Activated gamma-delta T cell (primary cell): ENCODE data around the gene NDUFAF2.

Experiments
- DNase-seq: peaks from one replicate; lab custom pipeline; 2025; lab: John Stamatoyannopoulos, UW

The NDUFAF2 gene

DNA sequence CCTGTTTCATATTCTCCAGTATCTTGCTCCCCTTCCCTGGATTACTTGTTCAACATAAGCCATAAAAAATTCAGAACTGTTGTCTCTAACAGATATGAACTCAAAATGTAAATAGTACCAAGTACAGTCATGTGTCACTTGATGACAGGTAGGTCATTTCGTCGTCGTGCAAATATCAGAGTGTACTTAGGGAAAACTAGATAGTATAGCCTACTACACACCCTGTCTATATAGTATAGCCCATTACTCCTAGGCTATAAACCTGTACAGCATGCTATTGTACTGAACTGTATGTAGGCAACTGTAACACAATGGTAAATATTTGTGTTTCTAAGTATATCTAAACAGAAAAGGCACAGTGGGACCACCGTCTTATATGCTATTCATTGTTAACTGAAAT is 178.1 kb downstream of the NDUFAF2 start:
- no peak for DNase-seq

DNA sequence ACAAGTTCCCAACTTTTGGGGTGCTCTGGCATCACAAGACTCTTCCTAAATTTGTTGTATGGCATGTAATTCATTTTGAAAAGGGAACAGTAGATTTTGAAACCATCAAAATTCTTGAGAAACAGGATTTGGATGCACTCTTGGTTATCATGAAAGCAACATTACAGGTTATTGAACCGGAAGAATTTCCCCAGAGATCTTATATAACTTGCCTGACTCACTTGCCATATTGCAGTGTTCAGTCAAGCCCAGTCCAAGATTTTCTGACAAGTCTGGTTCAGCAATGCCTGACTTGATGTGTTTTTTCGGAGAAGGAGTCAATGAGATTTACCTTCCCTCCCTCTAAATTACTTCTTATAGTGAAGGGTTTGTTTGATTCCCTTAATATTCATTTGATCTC is 185.3 kb downstream of the NDUFAF2 start:
- DNase-seq = no peak

DNA sequence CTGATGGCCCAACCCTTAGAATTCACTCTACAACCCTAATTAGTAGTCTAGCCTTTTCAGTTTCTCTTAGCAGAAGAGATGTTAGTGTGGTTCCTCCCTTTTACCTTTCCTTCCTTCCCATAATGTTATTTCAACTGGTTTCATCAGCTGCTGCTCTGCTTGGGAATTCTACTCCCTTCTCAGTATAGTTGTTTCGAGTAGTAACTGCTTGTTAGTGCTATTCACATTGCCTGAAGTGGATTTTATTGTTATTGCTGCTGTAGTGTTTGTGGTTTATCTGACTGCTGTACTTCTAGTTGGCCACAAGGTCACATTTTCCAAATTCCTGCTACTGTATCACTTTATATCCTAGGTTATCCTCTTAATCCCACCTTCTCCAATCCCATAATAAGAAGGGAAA is 187.6 kb downstream of the NDUFAF2 start:
- no peak for DNase-seq

DNA sequence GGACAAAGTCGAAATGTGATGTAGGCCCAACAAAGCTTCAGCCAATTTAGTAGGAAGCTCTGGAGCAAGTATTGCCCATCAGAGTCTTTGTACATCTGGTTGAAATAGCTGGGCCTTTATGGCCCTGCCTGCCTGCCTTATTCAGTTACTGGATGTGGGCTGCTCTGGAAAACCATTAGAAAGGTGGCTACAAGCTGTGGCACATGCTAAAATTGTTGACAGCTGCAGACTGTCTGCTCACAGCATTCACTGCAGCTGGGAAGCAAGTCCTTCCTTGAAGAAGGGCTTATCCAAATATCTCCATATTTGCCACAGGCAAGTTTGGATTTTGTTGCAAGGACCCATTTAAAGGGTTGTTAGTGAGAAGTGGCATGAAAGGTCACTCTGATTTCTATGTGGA is 192.8 kb downstream of the NDUFAF2 start:
- no peak for DNase-seq

DNA sequence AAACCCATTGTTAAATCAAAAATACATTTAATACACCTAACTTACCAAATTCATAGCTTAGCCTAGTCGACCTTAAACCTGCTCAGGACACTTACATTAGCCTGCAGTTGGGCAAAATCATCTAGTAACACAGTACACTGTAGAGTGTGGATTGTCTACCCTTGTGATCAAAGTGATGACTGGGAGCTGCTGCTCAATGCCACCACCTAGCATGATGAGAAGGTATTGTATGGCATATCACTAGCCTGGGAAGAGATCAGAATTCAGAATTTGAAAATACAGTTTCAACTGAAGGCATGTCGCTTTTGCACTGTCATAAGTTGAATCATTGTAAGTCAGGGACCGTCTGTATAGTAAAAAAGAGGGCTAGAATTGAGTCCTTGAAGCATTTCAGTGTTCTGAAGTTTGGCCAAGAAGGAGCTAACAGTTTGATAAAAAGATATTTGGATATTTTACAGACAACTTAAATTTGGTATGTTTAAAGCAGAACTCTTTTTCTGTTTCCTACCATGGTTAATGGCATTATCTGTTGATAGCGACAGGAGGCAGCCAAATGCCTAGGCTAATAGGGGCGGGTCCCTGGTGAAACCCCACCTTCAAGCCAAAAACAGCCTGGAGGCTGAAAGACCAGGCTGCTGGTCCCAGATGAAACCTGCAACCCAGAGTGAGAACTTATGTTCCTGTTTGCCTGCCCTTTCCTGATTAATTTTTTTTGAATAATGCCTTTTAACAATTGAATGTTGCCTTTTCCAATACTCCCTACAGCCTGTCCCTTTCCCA is 194.3 kb downstream of the NDUFAF2 start:
- no peak for DNase-seq

DNA sequence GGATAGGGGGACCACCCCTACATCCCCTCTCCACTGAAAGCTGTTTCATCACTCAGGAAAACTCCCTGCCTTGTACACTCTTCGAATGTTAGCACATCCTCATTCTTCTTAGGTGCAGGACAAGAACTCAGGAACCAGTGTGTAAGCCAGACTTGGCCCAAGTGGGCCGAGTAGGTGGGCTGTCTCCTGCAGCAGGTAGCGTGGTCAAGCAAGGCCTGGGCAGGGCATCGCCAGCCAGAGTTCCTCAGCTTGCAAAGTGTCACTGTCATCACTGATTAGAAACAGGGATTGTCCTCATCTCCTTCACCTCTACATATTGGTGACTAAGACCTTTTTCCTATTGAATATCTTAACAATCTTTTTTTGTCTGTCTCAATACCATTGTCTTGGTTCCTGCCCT is 194.9 kb downstream of the NDUFAF2 start:
- DNase-seq = no peak

DNA sequence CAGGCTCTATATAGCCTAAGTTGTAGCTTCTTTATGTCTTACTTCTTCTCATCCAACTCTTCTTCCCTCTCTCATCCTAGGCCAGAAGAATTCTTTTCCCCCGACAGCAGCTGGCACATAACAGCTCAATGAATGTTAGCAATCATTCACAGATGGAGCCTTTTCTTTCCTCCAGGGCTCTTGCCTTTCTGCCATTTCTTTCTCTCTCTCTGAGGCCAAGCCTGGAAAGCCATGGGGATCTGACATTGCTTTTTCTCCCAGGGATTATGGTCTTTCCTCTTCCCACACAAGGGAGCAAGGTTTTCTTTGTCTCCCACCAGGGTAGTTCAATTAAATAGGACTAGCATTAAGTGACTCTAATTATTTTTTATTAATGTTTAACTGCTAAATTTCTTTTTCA is 196.8 kb downstream of the NDUFAF2 start:
- no peak for DNase-seq

DNA sequence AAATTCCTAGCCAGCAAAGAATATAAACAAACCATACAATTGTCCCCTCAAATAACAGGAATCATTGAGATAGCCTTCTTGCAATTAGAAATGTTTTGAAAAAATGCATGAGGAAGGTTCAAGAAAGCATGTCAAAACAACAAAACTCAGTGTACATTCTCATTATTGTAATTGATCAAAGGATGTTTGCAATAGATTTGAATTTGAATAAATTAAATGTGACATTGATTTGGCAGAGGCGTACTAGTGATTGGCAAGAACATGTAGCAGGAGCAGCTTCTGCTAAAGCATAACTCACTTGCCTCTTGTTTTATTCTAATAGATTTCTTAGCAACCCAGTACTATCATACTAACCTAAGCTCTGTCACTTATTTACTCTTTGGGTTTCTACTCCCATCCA is 197.4 kb downstream of the NDUFAF2 start:
- no peak for DNase-seq

DNA sequence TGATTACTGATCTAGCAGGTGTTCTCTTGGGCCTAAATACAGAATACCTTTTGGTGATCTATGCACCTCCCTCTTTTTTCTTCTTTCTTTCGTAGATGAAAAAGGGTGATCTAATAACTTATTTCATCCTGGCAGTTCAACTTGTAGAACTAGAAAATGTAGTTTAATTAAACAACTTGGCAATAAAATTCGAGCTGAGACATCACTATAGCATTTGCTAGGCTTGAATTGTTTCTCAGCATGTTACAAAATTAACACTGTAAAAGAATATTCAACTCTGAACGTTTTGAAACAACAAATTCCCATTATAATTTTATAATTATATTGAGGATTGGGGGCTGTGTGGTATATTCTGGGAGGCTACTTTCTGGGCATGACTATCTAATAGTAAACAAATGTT is 197.8 kb downstream of the NDUFAF2 start:
- DNase-seq = no peak

DNA sequence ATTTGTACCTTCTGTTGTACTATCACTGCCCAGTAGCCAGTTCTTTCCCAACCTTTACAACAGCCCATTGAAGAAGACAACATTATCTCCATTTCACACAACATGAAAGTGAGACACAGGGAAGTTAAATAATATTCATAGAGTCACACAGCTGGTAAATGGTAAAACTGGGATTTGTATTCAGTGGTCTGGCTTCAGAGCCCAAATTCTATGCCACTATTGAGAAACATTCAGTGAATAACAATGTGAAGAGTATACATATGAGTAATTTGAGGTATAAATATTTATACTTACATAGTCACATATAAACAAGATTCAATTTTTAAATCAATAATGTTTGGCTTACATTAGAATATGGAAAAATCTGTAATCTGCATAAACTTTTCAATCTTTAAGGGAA is 203.5 kb downstream of the NDUFAF2 start:
- DNase-seq = no peak

DNA sequence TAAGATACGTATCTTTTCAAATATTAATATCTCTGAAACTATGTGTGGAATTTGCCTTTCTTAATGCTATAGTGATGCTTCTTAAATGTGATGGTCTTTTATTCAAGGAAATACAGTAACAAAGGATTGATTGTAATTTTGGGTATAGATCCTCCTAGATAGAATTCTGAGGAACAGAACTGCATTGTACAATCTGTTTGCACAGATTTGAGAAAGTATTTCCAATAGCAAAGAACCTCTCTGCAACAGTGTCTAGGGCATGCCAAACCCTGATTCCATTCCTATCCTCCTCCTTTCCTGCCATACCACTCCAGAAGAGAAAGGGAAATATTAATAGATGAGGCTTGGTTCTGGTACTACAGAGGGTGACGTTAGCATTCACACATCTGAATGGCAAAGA is 206.9 kb downstream of the NDUFAF2 start:
- DNase-seq = no peak

DNA sequence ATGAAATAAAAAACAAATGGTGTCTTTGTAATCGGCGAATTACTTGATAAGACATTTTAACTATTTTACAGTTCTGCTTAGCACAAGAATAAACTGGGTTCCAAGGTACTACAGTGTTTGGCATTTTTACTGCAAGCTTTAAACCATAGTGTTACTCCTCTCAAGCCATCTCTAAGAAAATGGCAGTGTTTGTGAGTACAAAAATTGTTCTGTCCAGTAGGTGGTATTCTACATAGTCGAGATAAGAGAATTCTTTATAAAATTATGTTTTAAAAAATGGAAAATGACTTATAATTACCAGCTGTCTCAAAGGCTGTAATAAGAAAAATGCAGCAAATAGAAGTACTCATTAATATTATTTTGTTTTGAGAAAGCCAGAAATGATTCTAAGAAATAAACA is 214.1 kb downstream of the NDUFAF2 start:
- DNase-seq = no peak

DNA sequence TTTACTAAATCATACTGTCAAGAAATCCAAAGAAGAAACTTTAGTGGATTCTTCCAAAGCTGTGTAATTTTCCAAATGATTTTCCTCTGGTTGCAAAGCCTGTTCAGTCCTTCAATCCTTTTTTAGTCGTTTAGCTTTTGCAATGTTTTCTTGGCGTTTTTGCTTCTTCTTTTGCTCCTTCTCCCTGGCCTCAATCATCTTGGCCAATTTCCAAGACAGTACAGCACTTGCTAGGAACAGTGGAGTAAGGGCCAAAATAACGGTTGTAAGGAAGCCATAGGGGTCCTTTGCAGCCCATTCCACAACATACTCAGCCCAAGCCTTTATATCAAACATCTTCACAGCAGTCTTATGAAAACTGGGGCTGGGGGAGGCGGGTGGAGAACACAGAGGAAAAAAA is 214.8 kb downstream of the NDUFAF2 start:
- DNase-seq = no peak

DNA sequence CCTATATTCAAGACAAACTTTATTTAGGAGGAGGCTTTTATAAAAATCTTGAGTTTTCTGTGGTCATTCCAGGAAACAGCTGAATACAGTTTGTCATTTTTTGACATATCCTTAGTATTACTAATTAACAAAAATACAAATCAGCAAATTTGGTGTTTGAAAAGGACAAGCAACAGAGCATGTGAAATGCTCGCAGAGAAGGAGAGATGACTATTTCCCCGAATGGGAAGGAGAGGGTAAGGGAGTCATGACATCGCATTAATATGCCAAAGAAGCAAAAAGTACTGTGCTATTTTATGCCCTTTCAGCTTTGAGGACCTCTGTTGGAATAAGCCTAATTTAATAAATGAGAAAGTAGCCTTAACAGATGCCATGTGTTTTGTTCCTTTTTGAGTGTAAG is 215.5 kb downstream of the NDUFAF2 start:
- DNase-seq = no peak

DNA sequence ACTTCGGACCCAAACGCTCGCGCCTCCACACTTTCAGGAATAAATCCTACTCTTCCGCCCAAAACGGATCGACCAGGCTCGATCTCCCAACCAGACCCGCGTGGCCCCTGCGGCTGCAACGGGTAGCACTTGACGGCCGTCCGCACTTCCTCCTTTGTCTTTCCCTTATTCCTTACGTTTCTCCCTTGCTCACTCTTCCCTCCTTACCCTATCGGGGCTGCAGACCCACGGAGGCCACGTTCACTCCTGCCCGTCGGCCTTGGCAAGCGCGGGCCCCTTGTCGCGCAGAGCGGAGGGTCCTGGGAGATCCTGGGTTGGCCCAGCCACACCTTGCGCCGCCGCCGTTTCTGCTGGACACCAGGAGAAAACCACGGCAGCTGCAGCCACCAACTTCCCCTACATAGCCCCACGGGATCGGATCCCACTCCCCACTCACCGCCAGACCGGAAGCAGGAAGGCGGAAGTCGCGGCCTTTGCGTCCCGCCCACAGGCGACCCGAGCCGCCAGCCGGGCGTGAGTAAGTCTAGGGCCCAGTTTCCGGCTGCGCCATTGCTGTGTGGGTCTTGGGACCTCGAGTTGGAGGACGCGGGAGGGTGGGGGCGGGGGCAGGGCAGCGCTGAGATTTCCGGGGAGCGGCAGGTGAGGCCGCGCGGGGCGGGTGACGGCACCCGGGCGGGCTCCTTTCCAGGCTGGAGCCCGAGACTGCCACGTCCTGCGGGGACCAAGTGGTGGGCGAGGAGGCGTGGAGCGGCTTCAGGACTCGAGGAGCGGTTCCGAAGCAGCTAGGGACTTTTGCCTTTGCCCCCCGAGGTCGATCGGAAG is 217.2 kb downstream of the NDUFAF2 start, which contains the start of gene SMIM15:
Gene SMIM15 (minus strand): TSS at position 459 of the 822 bp plus-strand sequence. CDS start 2,297 bp downstream, outside the sequence.
- peak; percentile 55 for DNase-seq

DNA sequence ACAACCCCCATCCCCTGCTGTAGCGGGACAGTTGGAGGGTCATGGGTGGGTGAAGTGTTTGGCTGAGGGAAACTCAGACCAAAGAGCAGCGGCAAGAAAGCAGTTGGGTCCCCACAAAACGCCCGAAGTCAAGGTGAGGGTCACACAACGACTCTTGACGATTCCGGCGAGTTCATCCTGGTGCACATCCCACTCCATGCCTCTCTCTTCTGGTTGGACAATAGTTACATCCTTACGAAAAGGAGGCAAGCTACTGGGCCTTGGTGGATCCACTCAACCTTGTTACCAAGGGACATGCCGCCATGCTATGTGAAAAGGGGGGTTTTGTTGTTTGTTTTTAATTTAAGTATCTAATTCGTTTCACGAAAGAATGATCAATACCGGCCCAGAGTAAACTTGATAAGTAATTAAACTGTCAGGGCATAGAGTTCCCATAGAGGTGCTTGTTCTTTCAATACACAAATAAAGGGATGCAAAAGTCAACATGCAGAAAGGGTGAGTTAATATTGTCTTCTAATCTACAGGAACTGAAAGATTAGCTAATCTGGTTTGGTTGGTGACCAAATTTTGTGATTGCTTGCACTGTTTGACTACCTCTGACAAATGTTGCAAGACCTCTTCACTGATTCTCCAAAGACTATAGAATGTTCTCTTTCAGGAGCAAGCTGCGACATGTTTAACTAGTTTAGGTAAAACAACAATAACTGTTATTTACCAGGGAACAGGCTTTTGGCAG is 218.0 kb downstream of the NDUFAF2 start:
- no peak for DNase-seq

DNA sequence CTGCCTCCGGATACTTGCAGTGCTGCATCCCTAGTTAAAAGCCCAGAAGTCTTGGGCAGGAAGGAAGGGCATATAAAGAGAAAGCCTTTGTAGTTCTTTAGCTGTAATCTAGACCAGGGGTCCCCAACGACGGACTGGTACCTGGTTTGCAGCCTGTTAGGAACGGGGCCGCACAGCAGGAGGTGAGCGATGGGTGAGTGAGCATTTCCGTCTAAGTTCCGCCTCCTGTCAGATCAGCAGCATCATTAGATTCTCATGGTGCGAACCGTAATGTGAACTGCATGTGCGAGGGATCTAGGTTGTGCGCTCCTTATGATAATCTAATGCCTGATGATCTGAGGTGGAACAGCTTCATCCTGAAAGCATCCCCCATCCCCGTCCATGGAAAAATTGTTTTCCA is 218.9 kb downstream of the NDUFAF2 start:
- no peak for DNase-seq

DNA sequence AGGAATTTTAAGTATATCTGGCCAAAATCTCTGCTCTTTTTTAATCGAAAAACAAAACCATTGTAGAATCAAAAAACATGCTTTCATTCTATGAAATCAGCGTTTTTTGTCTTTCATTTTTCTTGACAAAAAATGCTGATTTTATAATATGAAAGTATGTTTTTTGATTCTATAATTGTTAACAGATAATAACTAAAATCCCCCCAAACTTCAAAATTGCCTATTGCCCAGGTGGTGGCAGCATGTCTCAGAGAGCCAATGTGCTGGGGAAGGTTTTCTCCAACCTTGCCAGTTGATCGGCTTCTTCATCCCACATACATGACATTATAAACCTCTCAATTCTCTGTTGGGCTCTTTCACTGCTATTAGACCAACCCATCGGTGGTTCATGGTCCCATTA is 222.4 kb downstream of the NDUFAF2 start:
- no peak for DNase-seq

DNA sequence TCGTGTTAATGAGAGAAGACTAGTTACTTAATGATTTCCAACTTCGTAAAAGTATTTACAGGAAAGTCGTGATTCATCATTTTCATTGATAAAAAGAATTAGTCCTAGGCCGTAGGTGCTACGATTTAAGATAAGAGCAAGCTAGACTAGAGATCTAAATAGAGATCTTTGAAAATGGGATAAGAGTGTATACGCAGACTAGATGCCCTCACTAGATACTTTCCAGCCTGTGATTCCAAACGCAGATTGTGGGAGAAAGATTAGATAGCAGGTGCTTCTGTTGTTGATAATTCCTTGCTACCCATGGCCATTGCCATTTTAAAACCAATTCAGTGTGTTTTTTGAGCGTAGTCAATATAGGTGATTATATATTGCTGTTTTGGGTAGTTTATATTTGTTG is 223.9 kb downstream of the NDUFAF2 start:
- no peak for DNase-seq

DNA sequence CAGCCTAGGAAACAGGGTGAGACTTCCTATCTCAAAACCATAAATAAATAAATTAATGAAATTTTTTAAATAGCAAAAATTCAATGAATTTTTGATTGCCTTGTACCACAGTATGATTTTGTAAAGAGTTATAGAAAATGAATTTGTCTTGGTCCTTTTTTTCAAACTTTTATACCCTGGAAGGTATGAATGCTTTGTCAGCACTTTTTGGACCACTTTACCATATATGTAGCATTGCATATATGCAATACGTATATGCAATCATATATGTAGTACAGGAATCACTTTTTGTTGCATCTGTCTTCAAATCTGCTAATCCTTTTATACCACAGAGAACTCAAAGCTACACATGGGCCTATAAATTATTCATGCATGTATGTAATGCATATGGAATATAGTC is 226.5 kb downstream of the NDUFAF2 start:
- no peak for DNase-seq

DNA sequence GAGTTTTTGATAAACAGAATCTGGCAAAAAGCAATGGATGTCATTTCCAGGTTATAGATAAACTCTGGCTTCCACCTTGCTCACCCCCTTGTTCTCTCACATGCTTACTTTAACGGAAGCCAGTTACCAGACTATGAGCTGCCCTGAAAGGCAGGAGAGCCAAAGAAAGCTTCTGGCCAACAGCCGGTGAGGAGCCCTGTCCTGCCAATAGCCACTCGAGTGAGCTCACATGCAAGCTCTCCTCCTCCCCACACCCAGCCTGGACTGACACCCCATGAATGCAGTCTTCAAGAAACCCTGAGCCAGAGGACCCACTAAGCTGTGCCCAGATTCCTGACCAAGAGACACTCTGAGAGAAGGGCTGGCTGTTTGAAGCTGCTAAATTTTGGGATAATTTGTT is 231.6 kb downstream of the NDUFAF2 start:
- DNase-seq = no peak

DNA sequence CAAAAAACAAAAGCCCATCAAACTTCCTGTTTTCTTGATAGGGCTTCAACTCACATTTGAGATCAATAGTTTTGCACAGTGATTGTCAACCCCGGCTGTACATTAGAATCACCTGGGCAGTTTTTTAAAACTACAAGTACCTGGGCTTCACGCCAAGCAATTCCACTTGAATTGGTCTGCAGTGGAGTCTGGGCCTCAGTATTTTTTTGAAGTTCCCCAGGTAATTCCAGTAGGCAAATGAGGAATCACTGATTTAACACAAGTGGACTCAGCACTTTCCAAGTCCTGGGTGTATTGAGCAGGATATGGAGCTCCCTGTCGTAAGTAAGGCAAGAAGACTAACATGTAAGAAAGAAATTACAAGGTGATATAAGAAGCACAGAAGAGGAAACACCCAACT is 232.1 kb downstream of the NDUFAF2 start:
- DNase-seq = no peak

DNA sequence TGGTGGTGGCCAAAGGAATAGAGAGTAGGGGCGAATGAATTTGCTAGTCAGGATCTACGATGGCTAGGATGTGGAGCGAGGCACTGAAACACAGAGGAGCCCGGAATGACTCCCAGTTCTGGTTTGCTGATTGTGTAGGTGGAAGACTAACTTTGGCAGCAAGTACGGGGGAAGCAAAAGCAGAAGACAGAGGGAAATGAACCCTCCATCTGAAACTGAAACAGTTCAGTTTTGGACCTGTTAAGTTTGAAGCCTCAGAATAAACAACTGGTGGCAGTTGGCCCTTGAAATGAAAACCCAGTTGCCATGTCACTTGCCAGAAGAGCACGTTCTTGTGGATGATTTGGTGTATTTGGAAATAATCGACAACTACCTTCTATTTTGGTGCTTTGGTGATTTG is 232.7 kb downstream of the NDUFAF2 start:
- DNase-seq = no peak
